H1 (cell line): ENCODE measurements around the gene PEX5L. TPM values are rescaled to one million over a fixed set of nuclear protein-coding genes. Genes with fewer than 3 reads are reported as not detected.

Source experiments
- CTCF ChIA-PET: fragments of 300-600 bp; sonication (Branson Sonifier 250); formaldehyde crosslinking; loops from one replicate; lab custom pipeline; 2021; ENCODE audit not compliant: partially characterized antibody; lab: Charles Lee
- POLR2A ChIA-PET: fragments of 300-600 bp; sonication (Branson Sonifier 250); formaldehyde crosslinking; loops from one replicate; lab custom pipeline; 2021; ENCODE audit warnings: inconsistent platforms; ENCODE audit not compliant: partially characterized antibody; lab: Charles Lee
- DNase-seq, 2 experiments: peaks; one replicate each; pipeline versions ENCODE4 v3.0.0 to v3.0.0-alpha.2; 2010 to 2022; ENCODE audit warnings: low spot score in 2 of 2, low read depth in 1 of 2, mixed read lengths in 1 of 2
- FAIRE-seq: peaks from 2 replicates; lab custom pipeline; 2011; peaks lifted over from hg19 to GRCh38; lab: Jason Lieb, UNC
- H2AFZ ChIP-seq: 2 replicates; pipeline ENCODE4 v1.8.1; 2012; ENCODE audit warnings: low read length, inconsistent platforms
- H2AK5ac ChIP-seq: 2 replicates; pipeline ENCODE4 v1.6.1; 2013; ENCODE audit warnings: low read depth, low read length
- H2BK120ac ChIP-seq: replicated peaks from 2 replicates; pipeline ENCODE3; 2013; ENCODE audit warnings: low read depth, low read length, inconsistent platforms
- H2BK12ac ChIP-seq: 2 replicates; pipeline ENCODE4 v1.6.1; 2013; ENCODE audit warnings: low read depth, low read length
- H2BK15ac ChIP-seq: 2 replicates; pipeline ENCODE4 v1.6.1; 2013; ENCODE audit warnings: low read length
- H2BK20ac ChIP-seq: 2 replicates; pipeline ENCODE4 v1.6.1; 2013; ENCODE audit warnings: low read length
- H2BK5ac ChIP-seq: 2 replicates; pipeline ENCODE4 v1.6.1; 2013; ENCODE audit warnings: low read depth, low read length
- H3K14ac ChIP-seq: 2 replicates; pipeline ENCODE4 v1.6.1; 2013; ENCODE audit warnings: inconsistent platforms; ENCODE audit not compliant: insufficient read length
- H3K18ac ChIP-seq: 2 replicates; pipeline ENCODE4 v1.6.1; 2013; ENCODE audit warnings: low read length; ENCODE audit errors: extremely low read depth
- H3K23ac ChIP-seq: 2 replicates; pipeline ENCODE4 v1.6.1; 2013; ENCODE audit warnings: inconsistent platforms; ENCODE audit not compliant: insufficient read length
- H3K23me2 ChIP-seq: 2 replicates; pipeline ENCODE4 v1.6.1; 2013; ENCODE audit warnings: low read depth, low read length
- H3K27ac ChIP-seq: 2 replicates; pipeline ENCODE4 v1.6.1; 2011; ENCODE audit warnings: low read depth, low read length, inconsistent platforms
- H3K27me3 ChIP-seq, 4 experiments: replicated peaks in 1 of 4; 1 replicate in 1 of 4; 2 replicates in 3 of 4; pipeline versions ENCODE4 v1.6.1 to v1.8.1; 2011 to 2013; ENCODE audit warnings: low read length in 3 of 4, mild to moderate bottlenecking in 3 of 4, inconsistent platforms in 2 of 4, mixed read lengths in 2 of 4, moderate library complexity in 1 of 4; ENCODE audit not compliant: control insufficient read depth in 3 of 4, insufficient read depth in 3 of 4; ENCODE audit errors: extremely low read depth in 1 of 4
- H3K36me3 ChIP-seq, 4 experiments: 2 replicates each; pipeline versions ENCODE4 v1.6.1 to v1.8.1; 2011 to 2013; ENCODE audit warnings: mild to moderate bottlenecking in 4 of 4, low read length in 3 of 4, moderate library complexity in 2 of 4, control low read depth in 1 of 4, inconsistent platforms in 1 of 4; ENCODE audit not compliant: insufficient read depth in 4 of 4, control insufficient read depth in 2 of 4
- H3K4ac ChIP-seq: replicated peaks from 2 replicates; pipeline ENCODE3; 2013; ENCODE audit warnings: low read length, low read depth, mixed read lengths, inconsistent platforms; ENCODE audit not compliant: insufficient read length
- H3K4me1 ChIP-seq, 4 experiments: replicated peaks in 1 of 4; 1 replicate in 1 of 4; 2 replicates in 3 of 4; pipeline versions ENCODE4 v1.6.1 to v1.8.1; 2011 to 2013; ENCODE audit warnings: low read length in 3 of 4, inconsistent platforms in 2 of 4, mixed read lengths in 1 of 4; ENCODE audit not compliant: insufficient read depth in 4 of 4, control insufficient read depth in 3 of 4
- H3K4me2 ChIP-seq, 2 experiments: 2 replicates each; pipeline versions ENCODE4 v1.6.1 to v1.8.1; 2011 to 2013; ENCODE audit warnings: low read depth in 2 of 2, low read length in 2 of 2, control low read depth in 1 of 2, inconsistent platforms in 1 of 2, mild to moderate bottlenecking in 1 of 2; ENCODE audit not compliant: insufficient read depth in 1 of 2
- H3K4me3 ChIP-seq, 4 experiments: fragments of 200-600, 300-600 bp in 1 of 4; sonication (generic), shearing (Covaris generic), sonication (Bioruptor Twin) in 1 of 4; 2 replicates each; pipeline versions ENCODE4 v1.5.1 to v1.8.1; 2011 to 2016; ENCODE audit warnings: low read length in 4 of 4, low read depth in 3 of 4, control low read depth in 2 of 4, inconsistent platforms in 2 of 4, mild to moderate bottlenecking in 2 of 4, mixed read lengths in 1 of 4, moderate library complexity in 1 of 4; ENCODE audit not compliant: insufficient read depth in 2 of 4; ENCODE audit errors: extremely low read depth in 1 of 4
- H3K56ac ChIP-seq: replicated peaks from 2 replicates; pipeline ENCODE3; 2013; ENCODE audit warnings: low read depth, mild to moderate bottlenecking, mixed read lengths, low read length, inconsistent platforms; ENCODE audit not compliant: insufficient read length
- H3K79me1 ChIP-seq: 2 replicates; pipeline ENCODE4 v1.6.1; 2013; ENCODE audit warnings: low read depth, low read length, control low read depth
- H3K79me2 ChIP-seq, 2 experiments: 2 replicates each; pipeline versions ENCODE4 v1.6.1 to v1.8.1; 2012 to 2013; ENCODE audit warnings: low read length in 2 of 2, mild to moderate bottlenecking in 2 of 2, inconsistent platforms in 1 of 2; ENCODE audit not compliant: insufficient read depth in 2 of 2, control insufficient read depth in 1 of 2
- H3K9ac ChIP-seq, 4 experiments: replicated peaks in 1 of 4; 1 replicate in 1 of 4; 2 replicates in 3 of 4; pipeline versions ENCODE4 v1.6.1 to v1.8.1; 2011 to 2013; ENCODE audit warnings: low read depth in 3 of 4, low read length in 3 of 4, control low read depth in 2 of 4, mild to moderate bottlenecking in 2 of 4, moderate library complexity in 2 of 4, inconsistent platforms in 1 of 4; ENCODE audit errors: extremely low read depth in 1 of 4
- H3K9me3 ChIP-seq, 2 experiments: 2 replicates each; pipeline versions ENCODE4 v1.6.1 to v1.8.1; 2012 to 2013; ENCODE audit warnings: mild to moderate bottlenecking in 2 of 2, moderate library complexity in 2 of 2, control low read depth in 1 of 2, inconsistent platforms in 1 of 2, low read depth in 1 of 2, low read length in 1 of 2, mixed read lengths in 1 of 2; ENCODE audit not compliant: insufficient read depth in 2 of 2
- H4K20me1 ChIP-seq, 2 experiments: replicated peaks in 1 of 2; 2 replicates each; pipeline versions ENCODE3 to v1.8.1; 2011 to 2013; ENCODE audit warnings: inconsistent platforms in 2 of 2, low read length in 2 of 2, mild to moderate bottlenecking in 1 of 2; ENCODE audit not compliant: insufficient read depth in 2 of 2, control insufficient read depth in 1 of 2
- H4K5ac ChIP-seq: 2 replicates; pipeline ENCODE4 v1.6.1; 2013; ENCODE audit warnings: low read length, low read depth, mixed read lengths, inconsistent platforms; ENCODE audit not compliant: insufficient read length
- H4K8ac ChIP-seq: 2 replicates; pipeline ENCODE4 v1.8.0; 2013; ENCODE audit warnings: mild to moderate bottlenecking, moderate library complexity, low read length, inconsistent platforms; ENCODE audit not compliant: insufficient read depth; ENCODE audit errors: extremely low read depth
- H4K91ac ChIP-seq: replicated peaks from 2 replicates; pipeline ENCODE3; 2013; ENCODE audit warnings: low read length, mixed read lengths, inconsistent platforms; ENCODE audit not compliant: insufficient read length
- CBX8 ChIP-seq: fragments of 300-800, 300-1000 bp; sonication (generic); IDR thresholded peaks from 2 replicates; pipeline ENCODE4 v1.7.1; 2016; ENCODE audit warnings: low read depth, low read length, borderline replicate concordance
- SIRT6 ChIP-seq: IDR thresholded peaks from one replicate; pipeline ENCODE4 v1.7.1; 2012; ENCODE audit warnings: low read length, inconsistent platforms
- SP2 ChIP-seq: IDR thresholded peaks from 2 replicates; pipeline ENCODE4 v1.6.1; 2012; ENCODE audit warnings: mild to moderate bottlenecking, low read length, inconsistent platforms
- WGBS, 2 experiments: shearing (Covaris generic) in 1 of 2; methylation state at CpG; one replicate each; pipeline versions ENCODE4 v1.1.6 to v1.1.7; 2013 to 2015; ENCODE audit warnings: low lambda C conversion rate in 2 of 2, mixed read lengths in 2 of 2, inconsistent platforms in 1 of 2, low coverage in 1 of 2, missing lambda C conversion rate in 1 of 2; ENCODE audit not compliant: insufficient replicate concordance in 2 of 2, insufficient coverage in 1 of 2, insufficient read length in 1 of 2; ENCODE audit errors: extremely low coverage in 1 of 2, missing lambda C conversion rate in 1 of 2; 5-methylcytosine and 5-hydroxymethylcytosine counted together
- polyA plus RNA-seq, 7 experiments: library from polyadenylated mRNA; depleted of rRNA in 3 of 7; stranded (reverse) in 5 of 7; unstranded in 2 of 7; fragments of >200 nt in 5 of 7; fragments of 200-250 nt in 2 of 7; gene quantifications; 1 replicate in 5 of 7; 2 replicates in 1 of 7; 4 replicates in 1 of 7; pipeline versions ENCODE4 v1.2.1 to v1.2.3, GENCODE V29; 2011 to 2013; ENCODE audit warnings: missing spikeins in 2 of 7, mixed read lengths in 2 of 7
- total RNA-seq: library from RNA; stranded (reverse); fragmentation: NEBNext Ultra II Directional; extraction: Animal tissue kit (Norgen Biotek cat#: 25700); gene quantifications from 2 replicates; pipeline ENCODE4 v1.2.1, GENCODE V29; 2021

The PEX5L gene
- total and polyA plus RNA-seq, 2 of the 8 experiments (the other 6 are each of a cell fraction or from before 2014, with no cell fraction given), result 0.80 to 4.2 TPM

GRCh38 chr3:179958143-179958542, 78.6 kb downstream of the PEX5L start:
- H3K4me1 ChIP-seq, result no peaks in the 10 kb centered on the region
- no peak overlapping the region for H2BK5ac ChIP-seq
- no peaks in the 10 kb centered on the region for H3K9me3 ChIP-seq
- FAIRE-seq (no peak), DNase-seq (no peak)
- H3K23me2 ChIP-seq, result no peaks in the 10 kb centered on the region
- no peak overlapping the region for H3K27ac ChIP-seq
- H3K27me3 ChIP-seq, result no peaks in the 10 kb centered on the region
- H4K5ac ChIP-seq, result no peak overlapping the region
- no peak overlapping the region for H4K91ac ChIP-seq
- H2BK15ac ChIP-seq, result no peak overlapping the region
- no peak overlapping the region for H3K56ac ChIP-seq
- no peaks in the 10 kb centered on the region for H4K20me1 ChIP-seq
- no peak overlapping the region for H3K4ac ChIP-seq
- WGBS, 2 experiments, result 87% methylated on average over 2 of the region's 2 CpGs; no CpG with 5 or more reads in 1 of the 2 experiments
- no peak overlapping the region for H2BK20ac ChIP-seq
- H3K9ac ChIP-seq, result no peak overlapping the region
- H2BK12ac ChIP-seq, result no peak overlapping the region
- H3K18ac ChIP-seq, result no peak overlapping the region
- H3K23ac ChIP-seq, result no peak overlapping the region
- H3K79me1 ChIP-seq, result no peaks in the 10 kb centered on the region
- H4K8ac ChIP-seq, result no peak overlapping the region
- no peaks in the 10 kb centered on the region for H3K36me3 ChIP-seq
- no peak overlapping the region for H2AK5ac ChIP-seq
- H2AFZ ChIP-seq, result no peak overlapping the region
- no peaks in the 10 kb centered on the region for H3K79me2 ChIP-seq
- CTCF ChIA-PET, result no interaction called here
- no peak overlapping the region for H3K14ac ChIP-seq
- no peak overlapping the region for H3K4me2 ChIP-seq
- POLR2A ChIA-PET, result no interaction called here
- no peak overlapping the region for H3K4me3 ChIP-seq
- H2BK120ac ChIP-seq, result no peak overlapping the region
- no peak for TF ChIP-seq SIRT6
- no peak for TF ChIP-seq CBX8
- no peak for TF ChIP-seq SP2
